ENCODE results near the gene TEX35. TPM values are rescaled to one million over a fixed set of nuclear protein-coding genes. Genes with fewer than 3 reads are reported as not detected.
"Not testable (repeated sequence)": the region's sequence is repeated elsewhere in the genome, so short reads cannot be mapped to it uniquely, and the experiment has no call there.

Gene TEX35
- total RNA-seq, 3 donors from 2014 or later (not counting 1 experiment from before 2014, with no cell fraction given): not detected

DNA sequence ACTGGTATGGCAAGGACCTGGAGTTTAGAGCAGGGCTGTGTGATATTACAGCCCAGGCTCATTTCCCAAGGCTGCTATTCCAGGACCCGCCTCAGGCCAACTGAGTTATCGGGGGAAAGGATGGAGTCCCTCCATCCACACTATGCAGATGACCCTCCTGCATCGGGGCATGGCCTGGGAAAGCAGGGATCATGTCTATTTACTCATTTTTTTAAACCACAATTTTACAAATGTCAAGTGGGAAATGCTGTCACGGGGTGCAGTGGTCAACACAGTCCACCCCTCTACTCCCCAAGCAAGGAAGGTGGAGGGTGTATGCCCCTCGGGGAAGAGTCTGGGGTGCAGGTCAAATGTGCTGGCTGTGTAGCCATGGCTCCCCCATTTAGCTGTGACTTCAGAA is 10.1 kb upstream of the TEX35 start:
- Mint-ChIP-seq H3K36me3 (no peaks in the 10 kb centered on the region), H3K4me3 (no peak overlapping the region), H3K27ac (no peak overlapping the region), H3K9me3 (no peaks in the 10 kb centered on the region), H3K27me3 (ENCODE audit: low read depth in 2 of 2) (peaks cover 3 to 8% of the 10 kb centered on the region in 2 donors), H3K4me1 (peaks cover 0 to 5% of the 10 kb centered on the region in 2 donors)
- 88% methylated on average over 5 of the region's 5 CpGs for WGBS (ENCODE audit: insufficient coverage)
- H3K36me3 ChIP-seq (ENCODE audit: control insufficient read depth, insufficient read depth, low read length): no peaks in the 10 kb centered on the region
- no peak overlapping the region for H3K27ac ChIP-seq (ENCODE audit: low read length)
- ATAC-seq (no peak), DNase-seq (no peak)
- TF ChIP-seq, protein P1, sequence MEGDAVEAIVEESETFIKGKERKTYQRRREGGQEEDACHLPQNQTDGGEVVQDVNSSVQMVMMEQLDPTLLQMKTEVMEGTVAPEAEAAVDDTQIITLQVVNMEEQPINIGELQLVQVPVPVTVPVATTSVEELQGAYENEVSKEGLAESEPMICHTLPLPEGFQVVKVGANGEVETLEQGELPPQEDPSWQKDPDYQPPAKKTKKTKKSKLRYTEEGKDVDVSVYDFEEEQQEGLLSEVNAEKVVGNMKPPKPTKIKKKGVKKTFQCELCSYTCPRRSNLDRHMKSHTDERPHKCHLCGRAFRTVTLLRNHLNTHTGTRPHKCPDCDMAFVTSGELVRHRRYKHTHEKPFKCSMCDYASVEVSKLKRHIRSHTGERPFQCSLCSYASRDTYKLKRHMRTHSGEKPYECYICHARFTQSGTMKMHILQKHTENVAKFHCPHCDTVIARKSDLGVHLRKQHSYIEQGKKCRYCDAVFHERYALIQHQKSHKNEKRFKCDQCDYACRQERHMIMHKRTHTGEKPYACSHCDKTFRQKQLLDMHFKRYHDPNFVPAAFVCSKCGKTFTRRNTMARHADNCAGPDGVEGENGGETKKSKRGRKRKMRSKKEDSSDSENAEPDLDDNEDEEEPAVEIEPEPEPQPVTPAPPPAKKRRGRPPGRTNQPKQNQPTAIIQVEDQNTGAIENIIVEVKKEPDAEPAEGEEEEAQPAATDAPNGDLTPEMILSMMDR (IDR thresholded peaks at IDR 0.05): no peak
- H3K27me3 ChIP-seq (ENCODE audit: control insufficient read depth, insufficient read depth, low read length): no peaks in the 10 kb centered on the region
- no peaks in the 10 kb centered on the region for H3K9me3 ChIP-seq (ENCODE audit: control insufficient read depth, insufficient read depth, low read length)
- no peak overlapping the region for H3K4me3 ChIP-seq (ENCODE audit: low read length)
- intact Hi-C loops (cut with micrococcal nuclease): no loop called here
- no peaks in the 10 kb centered on the region for H3K4me1 ChIP-seq (ENCODE audit: control insufficient read depth, insufficient read depth, low read length)

- intact Hi-C loops (cut with micrococcal nuclease); H3K27ac Mint-ChIP-seq; H3K9me3 ChIP-seq (ENCODE audit: control insufficient read depth, insufficient read depth, low read length); ATAC-seq; H3K36me3 ChIP-seq (ENCODE audit: control insufficient read depth, insufficient read depth, low read length); H3K4me1 ChIP-seq (ENCODE audit: control insufficient read depth, insufficient read depth, low read length); H3K4me1 Mint-ChIP-seq; H3K4me3 ChIP-seq (ENCODE audit: low read length); DNase-seq; H3K27me3 Mint-ChIP-seq (ENCODE audit: low read depth in 2 of 2); H3K4me3 Mint-ChIP-seq; H3K36me3 Mint-ChIP-seq; H3K27me3 ChIP-seq (ENCODE audit: control insufficient read depth, insufficient read depth, low read length); H3K27ac ChIP-seq (ENCODE audit: low read length); H3K9me3 Mint-ChIP-seq: not testable (repeated sequence)
- 87% methylated on average over 14 of the region's 14 CpGs for WGBS (ENCODE audit: insufficient coverage)
These were observed 9.6 kb upstream of the TEX35 start for GRCh38 chr1:178503316-178503715.

DNA sequence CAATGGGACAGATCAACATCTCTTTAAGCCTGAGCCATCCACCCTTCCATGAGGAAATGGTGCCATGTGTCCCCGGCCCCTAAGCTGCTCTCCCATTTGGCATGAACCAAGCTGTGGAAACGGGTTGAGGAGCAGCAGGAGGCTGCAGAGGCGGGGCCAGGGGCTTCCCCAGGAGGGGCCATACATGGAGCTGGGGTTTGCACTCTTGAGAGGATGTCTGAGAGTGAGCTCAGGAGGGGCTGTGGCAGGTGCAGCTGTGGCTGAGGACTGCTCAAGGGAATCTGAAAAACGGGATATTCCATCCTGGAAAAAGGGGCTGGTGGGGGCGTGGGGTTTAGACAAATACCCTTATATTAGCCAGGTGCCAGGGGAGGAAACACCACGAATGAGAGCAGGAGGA is 9.1 kb upstream of the TEX35 start:
- ATAC-seq: no peak
- no peaks in the 10 kb centered on the region for H3K36me3 ChIP-seq (ENCODE audit: control insufficient read depth, insufficient read depth, low read length)
- H3K4me1 Mint-ChIP-seq: peaks cover 0 to 5% of the 10 kb centered on the region in 2 donors
- intact Hi-C loops (cut with micrococcal nuclease): no loop called here
- no peak overlapping the region for H3K27ac Mint-ChIP-seq
- H3K27me3 ChIP-seq (ENCODE audit: control insufficient read depth, insufficient read depth, low read length): no peaks in the 10 kb centered on the region
- TF ChIP-seq, protein P1 (IDR thresholded peaks at IDR 0.05): no peak
- DNase-seq: no peak
- no peaks in the 10 kb centered on the region for H3K9me3 ChIP-seq (ENCODE audit: control insufficient read depth, insufficient read depth, low read length)
- no peak overlapping the region for H3K4me3 Mint-ChIP-seq
- H3K27me3 Mint-ChIP-seq (ENCODE audit: low read depth in 2 of 2): peaks cover 3 to 8% of the 10 kb centered on the region in 2 donors
- no peak overlapping the region for H3K4me3 ChIP-seq (ENCODE audit: low read length)
- no peaks in the 10 kb centered on the region for H3K4me1 ChIP-seq (ENCODE audit: control insufficient read depth, insufficient read depth, low read length)
- H3K27ac ChIP-seq (ENCODE audit: low read length): no peak overlapping the region
- 54% methylated on average over 6 of the region's 6 CpGs for WGBS (ENCODE audit: insufficient coverage)
- H3K36me3 Mint-ChIP-seq: no peaks in the 10 kb centered on the region
- H3K9me3 Mint-ChIP-seq: no peaks in the 10 kb centered on the region

DNA sequence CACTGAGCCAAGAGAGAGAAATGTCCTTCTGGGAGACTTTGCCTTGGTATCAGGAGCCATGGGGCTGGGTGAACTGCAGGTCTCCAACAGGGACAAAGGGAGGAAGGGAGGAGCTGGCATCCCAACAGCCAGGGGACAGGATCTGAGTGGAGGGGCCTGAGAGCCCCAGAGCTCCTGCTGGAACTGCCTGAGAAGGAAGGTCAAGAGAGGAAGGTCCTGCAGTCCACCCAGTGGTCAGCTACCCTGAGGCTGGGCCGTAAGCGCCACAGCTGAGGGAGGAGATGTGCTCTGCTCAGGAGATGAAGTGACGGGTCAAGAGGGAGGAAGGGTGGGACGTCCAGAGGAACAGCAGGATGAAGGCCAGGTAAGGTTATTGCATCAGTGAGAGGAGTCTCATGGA is 8.6 kb upstream of the TEX35 start:
- H3K4me3 Mint-ChIP-seq: no peak overlapping the region
- H3K27me3 Mint-ChIP-seq (ENCODE audit: low read depth in 2 of 2): peaks cover 3 to 8% of the 10 kb centered on the region in 2 donors
- no peak overlapping the region for H3K27ac ChIP-seq (ENCODE audit: low read length)
- H3K36me3 Mint-ChIP-seq: no peaks in the 10 kb centered on the region
- H3K27ac Mint-ChIP-seq: no peak overlapping the region
- 91% methylated on average over 4 of the region's 4 CpGs for WGBS (ENCODE audit: insufficient coverage)
- DNase-seq: no peak
- no peaks in the 10 kb centered on the region for H3K4me1 ChIP-seq (ENCODE audit: control insufficient read depth, insufficient read depth, low read length)
- H3K4me3 ChIP-seq (ENCODE audit: low read length): no peak overlapping the region
- no peak for ATAC-seq
- no peaks in the 10 kb centered on the region for H3K9me3 Mint-ChIP-seq
- intact Hi-C loops (cut with micrococcal nuclease): no loop called here
- no peaks in the 10 kb centered on the region for H3K9me3 ChIP-seq (ENCODE audit: control insufficient read depth, insufficient read depth, low read length)
- no peaks in the 10 kb centered on the region for H3K36me3 ChIP-seq (ENCODE audit: control insufficient read depth, insufficient read depth, low read length)
- H3K4me1 Mint-ChIP-seq: peaks cover 0 to 5% of the 10 kb centered on the region in 2 donors
- H3K27me3 ChIP-seq (ENCODE audit: control insufficient read depth, insufficient read depth, low read length): no peaks in the 10 kb centered on the region
- TF ChIP-seq, protein P1 (IDR thresholded peaks at IDR 0.05): no peak
